CD4-positive, alpha-beta T cell treated with Interleukin-12 subunit alpha and Interleukin-12 subunit beta, for 1 hour (primary cell): ENCODE measurements around the gene MMP28.
"Not testable (repeated sequence)": the region's sequence is repeated elsewhere in the genome, so short reads cannot be mapped to it uniquely, and the experiment has no call there.

Source experiments
- DNase-seq: peaks from one replicate; pipeline ENCODE4 v3.0.0-alpha.2; 2020

The MMP28 gene

DNA sequence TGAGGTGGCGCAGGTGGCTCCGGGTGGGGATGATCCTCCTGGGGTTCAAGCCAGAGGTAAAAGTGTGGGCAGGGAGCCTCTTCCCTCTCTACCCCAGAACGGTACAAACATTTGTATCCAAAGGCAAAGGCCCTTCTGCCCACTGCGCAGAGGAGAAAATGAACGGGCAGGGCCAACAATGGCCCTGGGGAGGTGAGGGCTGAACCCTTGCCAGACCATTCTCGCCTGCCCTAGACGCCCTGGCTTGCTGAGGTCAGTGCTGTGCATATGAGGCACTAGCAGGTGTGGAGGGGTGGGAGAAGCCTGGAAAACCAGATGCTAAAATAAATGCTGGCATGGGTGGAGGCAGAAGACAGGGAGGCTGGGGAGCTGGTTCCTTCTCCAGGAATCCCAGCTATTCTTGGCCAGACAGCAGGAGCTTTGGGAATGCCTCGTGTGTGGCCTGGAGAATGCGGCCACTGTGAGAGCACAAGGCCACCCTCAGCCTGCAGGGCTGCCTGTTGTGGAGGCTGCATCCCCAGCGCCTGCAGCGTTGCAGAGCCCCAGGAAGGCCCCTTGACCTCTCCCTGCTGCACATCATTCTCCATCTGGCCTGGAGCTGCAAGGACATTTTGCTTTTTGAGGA is 30.2 kb downstream of the MMP28 start:
- DNase-seq = no peak

DNA sequence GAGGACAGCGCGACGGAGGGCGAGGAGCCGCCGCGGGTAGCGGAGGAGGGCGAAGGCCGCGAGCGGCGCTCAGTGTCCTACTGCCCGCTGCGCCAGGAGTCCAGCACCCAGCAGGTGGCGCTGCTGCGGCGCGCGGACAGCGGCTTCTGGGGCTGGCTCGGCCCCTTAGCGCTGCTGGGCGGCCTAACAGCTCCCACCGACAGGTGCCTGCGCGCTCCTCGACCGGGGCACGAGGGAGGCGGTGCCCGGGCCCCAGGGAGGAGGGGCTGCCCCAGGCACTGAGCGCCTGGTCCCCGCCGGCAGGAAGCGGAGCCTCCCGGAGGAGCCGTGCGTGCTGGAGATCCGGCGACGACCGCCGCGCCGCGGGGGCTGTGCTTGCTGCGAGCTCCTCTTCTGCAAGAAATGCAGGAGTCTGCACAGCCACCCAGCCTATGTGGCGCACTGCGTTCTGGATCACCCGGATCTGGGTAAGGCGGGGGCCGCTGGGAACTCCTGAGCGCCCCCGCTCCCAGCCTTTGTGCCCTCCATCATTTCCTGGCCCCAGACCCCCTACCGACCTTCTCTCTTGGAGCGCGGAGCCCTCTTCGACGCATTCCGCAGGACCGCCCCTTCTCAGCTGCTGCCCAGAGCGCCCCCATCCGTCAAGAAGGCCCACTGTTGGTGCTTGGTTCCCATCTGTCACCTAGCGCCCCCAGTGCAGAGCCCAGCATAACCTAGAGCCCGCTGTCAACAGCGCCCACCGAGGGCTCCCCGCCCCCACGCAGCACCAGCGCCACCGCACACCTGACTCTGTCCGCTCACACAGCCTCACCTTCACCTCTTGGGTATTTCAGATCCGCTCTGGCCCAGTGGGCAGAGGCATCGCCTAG is 31.1 kb downstream of the MMP28 start:
- DNase-seq = peak; percentile 90

DNA sequence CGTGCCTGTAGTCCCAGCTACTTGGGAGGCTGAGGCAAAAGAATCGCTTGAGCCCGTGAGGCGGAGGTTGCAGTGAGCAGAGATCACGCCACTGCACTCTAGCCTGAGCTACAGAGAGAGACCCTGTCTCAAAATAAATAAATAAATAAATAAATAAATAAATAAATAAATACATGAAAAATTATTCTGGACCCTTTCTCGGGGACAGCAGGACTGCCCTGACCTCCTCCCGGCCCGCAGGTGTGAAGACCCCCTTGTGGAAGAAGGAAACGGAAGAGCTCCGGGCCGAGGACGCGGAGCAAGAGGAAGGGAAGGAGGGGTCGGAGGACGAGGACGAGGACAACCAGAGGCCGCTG is 31.7 kb downstream of the MMP28 start:
- no peak for DNase-seq

DNA sequence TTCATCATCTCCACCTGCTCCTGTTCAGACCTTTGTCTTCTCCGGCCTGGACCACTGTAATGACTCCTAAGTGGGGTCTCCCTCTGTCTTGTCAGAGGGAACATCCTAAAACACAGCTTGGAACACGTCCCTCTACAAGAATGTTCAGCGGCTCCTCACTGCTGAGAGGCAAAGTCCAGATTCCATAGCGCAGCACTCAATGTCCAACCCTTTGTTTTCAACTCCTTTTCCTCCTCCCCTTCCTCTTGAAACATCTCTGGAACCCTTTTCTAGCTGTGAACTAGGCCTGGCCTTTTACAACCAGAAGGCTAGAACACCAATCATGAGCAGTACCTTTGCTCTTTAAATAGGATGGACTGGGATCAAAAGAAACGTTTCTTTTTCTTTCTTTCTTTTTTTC is 33.8 kb downstream of the MMP28 start:
- no peak for DNase-seq

DNA sequence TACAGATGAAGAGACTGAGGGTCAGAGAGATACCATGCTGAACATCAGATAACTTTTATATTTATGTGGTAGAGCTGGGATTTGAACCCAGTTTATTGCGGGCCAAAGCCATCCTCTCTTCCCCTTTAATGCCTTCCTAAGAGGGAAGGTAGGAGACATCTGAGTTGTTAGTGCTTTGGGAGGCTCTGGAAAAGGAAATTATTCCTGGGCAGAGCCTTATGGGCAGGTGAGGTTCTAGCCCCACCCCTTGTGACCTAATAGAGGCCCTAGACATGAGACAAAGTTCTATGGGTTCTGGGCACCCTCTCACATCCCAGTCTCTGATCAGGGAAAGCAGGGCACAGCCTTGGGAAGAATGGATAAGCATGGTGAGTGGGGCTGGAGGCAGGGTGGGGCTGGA is 34.9 kb downstream of the MMP28 start, which contains the start of gene C17orf50:
TSS of gene C17orf50 (plus strand) at position 301 of the 400 bp plus-strand sequence. CDS start at position 356, 55 bp downstream.
- no peak for DNase-seq

DNA sequence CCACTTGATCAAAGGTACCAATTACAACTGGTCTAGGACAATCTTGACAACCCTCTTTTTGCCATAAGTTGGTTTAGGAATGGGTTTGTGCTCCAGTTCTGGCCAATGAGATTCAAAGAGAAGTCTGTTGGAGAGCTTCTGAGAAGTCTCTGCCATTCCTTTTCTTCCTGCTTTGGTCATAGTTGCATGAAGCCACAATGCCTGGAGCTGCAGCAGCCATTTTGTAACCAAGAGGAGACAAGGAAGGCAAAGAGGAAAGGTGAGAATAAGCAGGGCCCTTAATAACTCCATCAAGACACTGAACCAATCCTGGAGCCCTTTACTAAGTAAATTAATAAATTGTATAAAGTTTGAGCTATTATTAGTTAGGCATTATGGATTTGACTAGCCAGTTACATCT is 38.2 kb downstream of the MMP28 start:
- no peak for DNase-seq

DNA sequence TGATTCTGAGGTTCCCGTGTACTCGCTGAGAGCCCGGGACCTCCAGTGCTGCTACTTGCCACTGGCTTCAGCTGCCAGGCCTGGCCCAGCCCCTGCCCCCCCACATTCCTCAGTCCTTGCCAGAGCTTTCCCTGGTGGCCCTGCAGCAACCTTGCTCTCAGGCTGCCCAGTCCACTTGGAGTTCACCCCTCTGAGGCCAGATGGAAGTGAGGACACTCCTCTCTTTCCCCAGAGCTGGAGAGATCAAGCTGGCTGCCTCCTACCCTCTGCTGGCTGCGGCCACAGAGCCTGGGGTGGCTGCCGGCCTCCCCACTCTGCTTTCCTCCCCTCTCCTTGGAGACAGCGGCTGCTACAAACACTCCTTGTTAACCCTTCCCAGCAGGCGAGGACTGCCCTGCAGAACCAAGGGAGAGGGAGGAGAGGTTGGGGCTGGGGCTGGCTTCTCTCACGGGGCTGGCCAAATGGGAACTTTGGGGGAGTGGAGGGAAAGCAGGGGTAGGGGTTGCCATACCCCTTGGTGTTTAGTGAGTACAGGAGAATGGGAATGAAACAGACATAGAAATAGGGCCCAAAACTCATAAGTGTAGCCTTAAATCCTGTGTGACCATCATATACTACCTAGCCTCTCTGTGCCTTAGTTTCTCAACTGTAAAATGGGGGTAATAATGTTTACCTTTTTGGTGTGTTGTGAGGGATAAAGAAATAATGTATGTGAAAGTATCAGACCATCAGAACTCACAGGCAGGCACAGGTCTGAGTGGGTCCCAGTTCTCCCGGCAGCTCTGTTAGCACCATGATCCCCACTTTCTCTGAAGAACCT is 42.3 kb downstream of the MMP28 start, which contains the start of gene GAS2L2:
TSS of gene GAS2L2 (minus strand) at position 295 of the 820 bp plus-strand sequence. CDS start 389 bp downstream, outside the sequence.
- DNase-seq = no peak

DNA sequence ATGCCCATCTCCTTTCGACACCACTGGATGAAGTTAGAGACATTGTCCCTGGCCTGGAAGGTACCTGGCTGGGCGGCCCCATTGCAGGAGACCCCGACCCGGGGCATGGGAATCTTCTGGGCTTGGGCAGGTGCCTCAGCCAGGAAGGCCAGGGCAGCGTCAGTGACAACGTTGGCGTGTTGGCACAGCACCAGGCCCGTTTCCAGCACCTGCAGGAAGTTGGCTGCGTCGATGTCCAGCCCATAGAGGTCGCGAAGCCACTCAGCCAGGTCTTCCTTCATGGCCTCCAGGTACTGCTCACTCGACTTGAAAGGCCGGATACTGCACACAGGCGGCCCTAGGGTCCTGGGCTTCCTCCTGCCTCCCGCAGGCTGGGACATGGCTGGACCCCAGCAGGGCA is 43.0 kb downstream of the MMP28 start:
- DNase-seq = no peak

DNA sequence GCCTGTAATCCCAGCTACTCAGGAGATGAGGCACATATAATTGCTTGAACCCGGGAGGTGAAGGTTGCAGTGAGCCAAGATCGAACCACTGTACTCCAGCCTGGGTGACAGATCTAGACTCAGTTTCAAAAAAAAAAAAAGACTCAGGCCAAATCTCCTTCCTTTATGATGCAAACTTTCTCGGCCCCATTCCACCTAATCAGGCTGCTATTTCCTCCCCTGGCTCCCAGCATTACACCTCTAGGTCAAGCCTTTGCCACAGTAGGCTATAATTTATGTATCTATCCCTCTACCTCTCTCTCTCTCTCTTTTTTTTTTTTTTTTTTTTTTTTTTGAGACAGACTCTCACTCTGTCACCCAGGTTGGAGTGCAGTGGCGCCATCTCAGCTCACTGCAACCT is 43.9 kb downstream of the MMP28 start:
- not testable (repeated sequence) for DNase-seq

DNA sequence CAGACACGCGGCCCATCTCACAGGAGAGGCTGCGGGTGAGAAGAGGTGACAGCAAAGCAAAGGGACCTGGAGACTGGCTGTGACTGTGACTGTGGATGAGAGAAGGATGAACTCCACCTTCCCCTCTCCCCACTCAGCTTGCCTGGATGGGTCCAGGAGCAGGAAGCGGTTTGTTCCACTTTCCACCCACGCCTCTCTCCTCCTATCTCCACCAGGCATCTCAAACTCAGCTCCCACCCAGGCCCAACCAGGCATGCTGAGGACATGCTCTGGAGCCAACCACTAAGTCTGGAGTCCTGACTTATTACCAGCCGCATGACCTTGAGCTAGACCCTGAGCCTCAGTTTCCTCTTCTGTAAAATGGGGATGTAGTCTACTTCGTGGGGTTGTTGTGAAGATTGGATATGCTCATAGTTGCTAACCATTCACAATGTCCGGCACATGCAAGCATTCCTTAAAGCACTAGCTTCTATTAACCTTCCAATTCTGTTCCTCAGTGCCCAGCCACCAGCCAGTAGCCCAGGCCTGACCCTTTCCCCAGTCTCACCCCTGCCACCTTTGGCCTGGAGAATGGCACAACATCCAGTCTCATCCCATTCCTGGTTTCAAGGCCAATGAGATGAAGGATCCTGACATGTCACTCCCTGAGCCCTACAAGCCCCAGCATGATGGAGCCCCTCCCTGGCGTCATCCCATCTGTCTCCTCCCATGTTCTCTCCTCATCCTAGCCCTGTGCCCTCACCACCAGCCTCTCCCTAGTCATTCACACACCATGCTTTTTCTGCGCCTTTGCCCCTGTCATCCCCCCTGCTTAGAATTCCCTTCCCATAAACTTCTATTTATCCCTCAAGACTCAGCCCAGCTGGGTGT is 44.7 kb downstream of the MMP28 start:
- DNase-seq = no peak

DNA sequence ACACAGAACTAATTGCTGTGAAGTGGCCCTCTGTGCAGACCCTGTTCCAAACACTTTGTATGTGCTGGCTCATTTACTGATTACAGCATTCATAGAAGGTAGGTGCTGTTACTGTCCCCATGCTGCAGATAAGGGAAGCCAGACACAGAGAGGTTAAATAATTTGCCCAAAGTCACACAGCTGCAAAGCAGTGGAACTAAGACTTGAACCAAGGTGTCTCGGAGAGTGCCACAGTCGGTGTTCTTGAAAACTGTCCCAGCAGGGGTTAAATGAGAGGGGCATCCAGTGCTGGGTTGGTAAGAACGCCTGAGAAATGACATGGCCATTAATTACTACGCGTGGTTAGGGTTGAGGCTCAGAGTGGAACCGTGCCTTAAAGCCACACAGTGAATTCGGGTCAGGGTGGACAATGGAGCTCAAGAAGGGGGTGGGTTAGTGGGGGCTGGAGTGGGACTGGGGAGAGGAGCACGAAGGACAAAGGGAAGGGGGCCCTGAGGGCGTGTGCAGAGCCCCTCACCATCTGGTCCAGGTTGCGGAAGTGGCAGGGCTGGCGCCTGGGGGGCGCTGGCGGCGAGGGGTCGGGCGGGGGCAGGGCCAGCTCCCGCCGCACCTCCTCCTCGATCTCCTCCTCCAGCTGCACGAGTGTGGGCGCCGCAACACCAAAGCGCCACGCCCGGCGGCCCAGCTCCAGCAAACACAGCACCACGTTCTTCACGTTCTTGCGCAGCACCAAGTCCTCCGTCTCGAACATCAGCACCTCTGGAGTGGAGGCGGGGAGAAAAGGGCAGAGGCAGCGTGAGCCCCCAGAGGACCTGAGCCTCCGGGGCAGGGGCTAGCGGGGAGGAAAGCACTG is 45.7 kb downstream of the MMP28 start:
- no peak for DNase-seq

DNA sequence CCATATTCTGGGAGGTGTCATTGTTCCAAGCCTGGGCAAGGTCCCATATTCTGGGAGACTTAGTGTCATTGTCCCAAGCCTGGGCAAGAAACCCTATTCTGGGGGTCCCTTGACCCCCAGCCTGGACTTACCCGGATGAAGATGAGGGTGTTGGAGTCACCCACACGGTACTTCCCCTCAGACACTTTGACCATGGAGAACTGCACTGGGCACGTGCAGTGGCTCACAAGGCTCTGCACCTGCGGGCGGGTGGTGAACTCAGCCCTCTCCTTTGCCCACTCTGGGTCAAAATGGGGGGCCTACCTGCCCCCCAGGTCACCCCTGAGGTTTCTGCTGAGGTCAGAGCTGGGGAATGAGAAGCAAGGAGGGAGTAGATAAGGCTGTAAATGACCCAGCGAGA is 46.5 kb downstream of the MMP28 start:
- no peak for DNase-seq

DNA sequence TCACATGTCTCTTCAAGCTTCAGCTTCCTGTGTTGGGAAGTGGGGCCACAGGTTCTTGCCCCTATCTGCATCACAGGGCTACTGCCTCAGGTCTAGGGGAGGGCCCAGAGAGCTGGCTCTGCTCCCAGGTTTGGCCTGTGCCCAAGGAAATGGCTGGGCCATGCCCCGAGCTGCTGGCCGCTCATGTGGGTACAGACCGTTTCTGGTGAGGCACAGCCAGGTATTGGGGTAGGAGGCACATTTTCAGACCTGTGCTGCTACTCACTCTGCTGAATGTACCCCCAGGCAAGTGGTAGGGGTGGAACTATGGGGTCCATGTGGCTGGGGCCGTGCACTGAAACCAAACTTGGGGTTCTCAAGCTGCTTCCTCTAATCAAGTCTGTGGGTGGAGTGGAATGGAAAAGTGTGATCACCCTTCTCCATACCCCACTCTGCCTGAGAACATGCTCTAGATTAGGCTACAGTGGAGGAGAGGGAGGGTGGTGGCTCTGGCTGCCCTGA is 47.0 kb downstream of the MMP28 start:
- no peak for DNase-seq

DNA sequence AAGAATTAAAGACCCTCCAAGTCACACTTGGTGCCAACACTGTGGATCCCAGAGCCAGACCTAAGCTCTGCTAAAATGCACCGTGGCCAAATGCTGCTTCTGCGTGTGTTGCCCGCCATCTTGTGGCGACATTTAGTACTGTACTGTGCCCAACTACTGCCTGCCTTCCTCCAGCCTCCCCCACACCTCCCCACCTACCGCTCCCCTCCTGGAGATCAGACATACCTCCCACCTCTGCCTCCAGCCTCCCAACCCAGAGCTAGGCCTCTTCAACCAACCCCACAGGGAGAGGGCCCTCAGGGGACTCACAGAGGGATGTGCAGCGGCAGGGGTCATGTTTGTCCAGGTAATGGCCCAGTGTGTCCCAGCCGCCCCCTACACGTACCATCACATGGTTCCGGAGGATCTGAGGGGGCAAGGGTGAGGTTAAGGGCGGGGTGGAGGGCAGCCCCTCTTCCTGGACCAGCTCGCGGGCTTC is 47.9 kb downstream of the MMP28 start:
- peak; percentile 82 for DNase-seq

DNA sequence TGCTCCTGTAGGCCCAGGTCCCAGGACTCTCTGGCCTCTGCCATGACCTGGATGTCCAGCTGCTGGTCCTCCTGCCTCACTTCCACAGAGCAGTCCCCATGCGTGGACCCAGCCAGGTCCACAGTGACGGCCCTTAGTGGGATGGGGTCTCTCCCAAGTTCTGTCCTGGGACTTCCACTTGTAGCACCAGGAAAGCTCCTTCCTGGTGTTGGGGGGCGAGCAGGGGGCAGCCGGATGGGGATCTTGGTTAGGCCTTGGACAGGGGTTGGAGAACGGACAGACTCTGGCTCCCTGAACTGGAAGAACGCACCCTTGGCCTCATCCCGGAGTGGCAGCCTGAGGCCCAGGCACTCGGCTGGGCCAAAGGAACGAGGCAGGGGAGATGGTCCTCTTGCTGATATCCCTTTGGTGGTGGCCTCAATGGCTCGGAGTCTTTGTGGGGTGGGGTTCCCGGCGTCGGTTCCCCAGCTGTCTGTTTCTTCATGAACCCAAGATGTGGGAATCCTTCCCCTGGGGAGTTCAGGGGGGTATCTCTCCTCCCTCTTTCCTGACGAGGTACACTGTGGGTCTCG is 49.6 kb downstream of the MMP28 start:
- DNase-seq = no peak

DNA sequence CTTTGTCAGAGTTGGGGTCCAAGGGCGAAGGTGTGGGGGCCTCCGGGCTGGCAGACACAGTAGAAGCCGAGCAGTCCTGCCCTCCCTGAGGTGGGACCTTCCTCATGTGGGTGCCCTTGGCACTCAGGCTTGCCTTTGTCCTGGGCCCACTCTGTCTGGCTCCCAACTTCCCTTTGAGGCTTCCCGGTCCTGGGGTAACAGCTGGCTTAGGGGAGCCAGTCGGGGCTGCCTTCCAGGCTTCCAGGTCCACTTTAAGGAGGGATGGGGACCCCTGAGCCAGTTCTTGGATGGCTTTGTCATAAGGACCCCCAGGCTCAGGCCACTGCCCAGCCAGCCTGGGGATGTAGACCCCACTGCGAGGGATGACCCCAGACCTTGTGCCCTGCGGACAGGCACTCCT is 50.2 kb downstream of the MMP28 start:
- no peak for DNase-seq

DNA sequence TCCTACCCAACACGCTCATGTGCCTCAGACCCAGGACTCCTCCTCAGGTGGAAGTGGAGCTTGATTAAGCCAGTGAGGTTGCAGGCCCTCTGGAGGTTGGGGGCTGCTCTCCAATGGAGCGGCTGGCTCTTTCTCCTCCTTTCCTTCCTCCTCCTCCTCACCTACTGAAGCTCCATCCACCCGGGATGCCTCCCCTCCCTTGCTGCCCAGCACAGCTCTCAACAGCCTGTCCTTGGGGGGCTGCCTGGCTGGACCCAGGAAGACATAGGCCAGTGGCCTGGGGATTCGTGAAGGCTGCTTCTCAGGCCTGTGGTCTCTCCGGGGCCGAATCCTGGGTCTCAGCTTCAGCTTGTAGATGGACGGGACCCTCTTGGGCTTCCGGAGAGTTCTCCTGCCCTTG is 50.6 kb downstream of the MMP28 start:
- no peak for DNase-seq

DNA sequence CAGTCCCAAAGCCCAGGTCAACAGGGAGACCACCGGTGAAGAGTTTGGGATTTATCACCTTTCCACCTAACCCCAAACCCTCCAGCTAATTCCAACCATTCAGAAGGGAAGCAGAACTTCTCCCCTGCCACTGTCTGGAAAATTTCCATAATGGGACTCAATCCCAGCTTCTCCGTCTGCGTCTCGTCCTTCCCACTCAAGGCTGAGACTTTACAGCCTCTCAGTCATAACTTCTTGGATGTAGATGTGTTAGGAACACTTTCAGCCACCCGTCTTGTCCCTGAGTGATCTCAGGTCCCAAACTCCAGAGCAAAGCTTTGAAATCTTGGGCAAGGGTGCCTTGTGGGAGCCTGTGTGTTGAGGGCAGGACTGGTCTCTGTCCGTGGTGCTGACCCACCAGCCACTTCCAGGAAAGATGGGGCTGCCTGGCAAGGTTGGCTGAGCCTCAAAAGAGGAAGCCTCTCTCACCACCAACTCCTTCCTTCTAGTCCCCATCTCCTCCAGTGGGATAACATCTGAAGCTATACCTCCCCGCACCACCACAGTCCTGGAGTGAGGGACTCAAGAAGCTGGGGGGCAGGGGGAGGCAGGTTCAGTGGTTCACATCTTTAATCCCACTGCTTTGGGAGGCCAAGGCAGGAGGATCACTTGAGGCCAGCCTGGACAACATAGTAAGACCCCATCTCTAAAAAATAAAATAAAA is 51.7 kb downstream of the MMP28 start:
- no peak for DNase-seq

DNA sequence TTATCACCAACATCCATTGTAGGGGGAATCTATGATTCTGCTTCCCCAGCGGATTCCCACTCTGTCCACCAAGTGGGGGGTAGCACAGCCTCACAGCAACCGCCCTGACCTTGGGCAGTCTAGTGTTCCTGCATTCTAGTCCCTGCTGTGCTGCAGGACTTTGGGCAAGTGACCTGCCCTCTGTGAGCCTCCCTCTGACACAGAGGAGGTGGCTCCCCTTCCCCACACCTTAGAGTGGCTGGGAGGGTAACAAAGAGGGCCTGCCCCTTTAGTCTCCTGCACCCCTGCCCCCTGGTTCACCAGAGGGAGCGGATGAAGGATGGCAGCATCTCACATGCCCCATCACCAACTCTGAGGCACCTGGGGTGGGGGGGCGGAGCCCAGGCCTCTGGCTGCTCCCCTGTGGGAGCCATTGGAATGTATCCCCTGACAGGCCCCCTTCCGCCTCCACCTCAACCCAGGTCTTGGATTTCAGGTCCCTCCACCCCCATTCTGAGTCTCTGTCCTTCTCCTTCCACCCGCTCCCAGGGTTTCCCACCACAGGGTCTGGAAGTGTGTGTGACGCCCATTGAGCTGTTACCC is 52.5 kb downstream of the MMP28 start:
- DNase-seq = no peak

DNA sequence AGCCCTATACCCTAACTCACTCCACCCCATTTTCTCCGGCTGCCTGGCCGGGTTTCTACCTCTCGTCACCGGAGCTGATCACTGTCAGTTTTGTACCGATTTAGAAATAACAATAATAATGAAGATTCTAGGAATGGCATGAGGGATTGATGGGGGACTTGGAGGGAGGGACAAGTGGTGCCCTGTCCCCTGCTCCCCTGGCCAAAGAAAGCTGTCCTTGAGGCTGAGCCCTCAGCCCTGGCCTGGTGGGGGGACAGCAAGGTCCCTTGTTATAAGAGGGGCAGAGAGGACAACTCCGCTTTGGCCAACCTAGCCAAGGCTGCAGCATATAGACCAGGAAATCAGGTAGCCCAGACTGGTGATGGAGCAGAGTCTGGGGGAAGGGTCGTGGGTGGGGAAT is 52.9 kb downstream of the MMP28 start:
- DNase-seq = no peak
